ENCODE data around the gene WDR33. TPM values are rescaled to one million over a fixed set of nuclear protein-coding genes. Genes with fewer than 3 reads are reported as not detected.
"Not testable (repeated sequence)": the region's sequence is repeated elsewhere in the genome, so short reads cannot be mapped to it uniquely, and the experiment has no call there.

WDR33 gene
- 21.7 and 28.2 TPM in 2 replicates for total RNA-seq

DNA sequence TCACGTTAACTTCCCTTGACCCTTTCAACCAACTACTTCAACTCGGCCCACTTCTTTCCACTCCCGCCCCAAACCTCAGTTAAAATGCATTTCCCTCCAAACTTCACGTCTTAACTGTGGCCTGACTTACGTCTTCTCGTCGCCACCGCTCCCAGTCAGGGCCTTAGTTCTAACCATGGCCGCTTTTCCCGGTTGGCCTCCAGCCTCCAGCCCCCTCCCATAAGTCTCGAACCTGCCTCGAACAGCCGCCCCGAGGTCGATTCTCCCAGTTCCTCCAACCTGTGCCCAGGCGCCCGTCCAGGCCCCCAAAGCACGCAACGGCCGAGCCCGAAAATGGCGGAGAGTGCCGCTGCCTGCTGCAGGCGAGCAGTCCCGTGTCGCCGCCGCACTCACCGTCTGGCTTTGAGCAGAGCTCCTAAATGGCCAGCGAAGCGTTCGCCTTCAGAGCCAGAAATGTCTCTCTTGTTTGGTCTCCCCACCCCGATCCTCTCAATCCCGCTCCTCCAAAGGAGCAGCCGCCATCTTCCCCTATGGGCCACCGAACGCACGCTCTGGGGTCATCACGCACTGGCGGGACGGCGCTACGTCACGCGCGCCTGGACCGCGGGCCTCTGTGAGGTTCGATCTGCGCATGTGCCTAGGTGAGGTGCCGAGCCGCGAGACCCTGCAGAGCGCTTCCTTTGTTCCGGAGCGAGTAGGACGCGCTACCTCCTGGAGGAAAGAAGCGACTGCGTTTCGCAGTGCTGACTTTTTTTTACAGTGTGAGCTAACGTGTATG is at the start of gene WDR33:
TSS of gene WDR33 (minus strand) at position 553 of the 778 bp plus-strand sequence. CDS start 40,190 bp downstream, outside the sequence.
- no peak for DNase-seq (ENCODE audit: extremely low read depth, low read depth, low spot score)

- no peak for DNase-seq (ENCODE audit: extremely low read depth, low read depth, low spot score)
Observed at GRCh38 chr2:127860130-127860529, 49.2 kb upstream of the WDR33 start.

GRCh38 chr2:127859712-127860085 is 48.7 kb upstream of the WDR33 start:
- DNase-seq (ENCODE audit: extremely low read depth, low read depth, low spot score): no peak

- no peak for DNase-seq (ENCODE audit: extremely low read depth, low read depth, low spot score)
Observed at GRCh38 chr2:127857265-127857808, 46.4 kb upstream of the WDR33 start.

DNA sequence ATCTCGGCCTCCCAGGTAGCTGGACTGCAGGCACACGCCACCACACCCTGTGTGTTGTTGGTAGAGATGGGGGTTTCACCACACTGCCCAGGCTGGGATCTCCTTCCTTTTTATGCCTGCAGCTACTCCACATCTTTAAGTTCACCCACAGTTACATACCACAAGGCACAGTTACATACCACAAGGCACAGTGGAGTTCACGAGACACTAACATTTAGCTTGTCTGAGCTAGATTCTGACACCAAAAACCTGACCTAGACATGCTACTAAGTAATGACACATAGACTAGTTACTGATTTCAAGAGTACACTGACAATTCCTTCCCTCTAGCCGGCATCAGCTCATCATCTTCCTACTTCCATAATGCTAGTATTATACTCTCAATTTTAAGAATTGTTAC is 42.7 kb upstream of the WDR33 start:
- DNase-seq (ENCODE audit: extremely low read depth, low read depth, low spot score): no peak

DNA sequence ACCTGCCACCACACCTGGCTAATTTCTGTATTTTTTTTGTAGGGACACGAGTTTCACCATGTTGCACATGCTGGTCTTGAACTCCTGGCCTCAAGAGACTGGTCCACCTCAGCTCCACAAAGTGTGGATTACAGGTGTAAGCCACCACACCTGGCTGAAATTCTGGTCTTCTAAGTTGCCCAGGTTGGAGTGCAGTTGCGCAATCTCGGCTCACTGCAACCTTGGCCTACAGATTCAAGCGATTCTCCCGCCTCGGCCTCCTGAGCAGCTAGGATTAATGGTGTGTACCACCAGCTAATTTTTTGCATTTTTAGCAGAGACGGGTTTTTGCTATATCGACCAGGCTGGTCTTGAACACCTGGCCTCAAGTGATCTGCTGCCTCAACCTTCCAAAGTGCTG is 41.4 kb upstream of the WDR33 start:
- no peak for DNase-seq (ENCODE audit: extremely low read depth, low read depth, low spot score)

DNA sequence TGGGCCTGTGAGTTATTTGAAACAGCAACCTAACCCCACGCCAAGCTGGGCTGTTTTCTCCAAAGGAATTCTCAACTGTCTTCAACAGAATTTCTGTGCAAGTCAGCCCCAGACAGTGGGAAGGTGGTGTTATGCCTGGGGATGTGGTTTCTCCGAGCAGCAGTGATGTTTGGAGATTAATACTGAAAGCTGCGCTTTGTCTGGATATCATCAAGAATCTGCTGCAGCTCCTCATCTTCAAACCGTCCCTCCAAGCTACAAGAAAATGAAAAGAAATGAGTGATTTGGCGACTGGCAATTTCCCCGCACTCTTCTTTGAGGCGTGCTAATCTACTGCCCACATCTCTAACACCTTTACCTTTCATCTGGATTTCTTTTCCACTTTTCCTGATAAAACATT is 37.0 kb upstream of the WDR33 start:
- no peak for DNase-seq (ENCODE audit: extremely low read depth, low read depth, low spot score)

GRCh38 chr2:127844973-127845372 is 34.0 kb upstream of the WDR33 start:
- no peak for DNase-seq (ENCODE audit: extremely low read depth, low read depth, low spot score)

DNA sequence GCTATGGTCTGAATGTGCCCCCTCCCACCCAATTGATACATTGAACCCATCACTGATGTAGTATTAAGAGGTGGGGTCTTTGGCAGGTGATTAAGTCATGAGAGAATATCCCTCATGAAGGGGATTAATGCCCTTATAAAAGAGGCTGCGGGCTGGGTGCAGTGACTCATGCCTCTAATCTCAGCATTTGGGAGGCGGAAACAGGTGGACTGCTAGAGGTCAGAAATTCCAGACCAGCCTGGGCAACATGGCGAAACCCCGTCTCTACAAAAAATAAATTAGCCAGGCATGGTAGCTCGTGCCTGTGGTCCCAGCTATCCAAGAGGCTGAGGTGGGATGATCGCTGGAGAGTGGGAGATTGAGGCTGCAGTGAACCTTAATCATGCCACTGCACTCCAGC is 32.7 kb upstream of the WDR33 start:
- no peak for DNase-seq (ENCODE audit: extremely low read depth, low read depth, low spot score)

GRCh38 chr2:127841466-127842178 is 30.7 kb upstream of the WDR33 start:
- no peak for DNase-seq (ENCODE audit: extremely low read depth, low read depth, low spot score)

- no peak for DNase-seq (ENCODE audit: extremely low read depth, low read depth, low spot score)
Observed at GRCh38 chr2:127840893-127841292, 29.9 kb upstream of the WDR33 start.

DNA sequence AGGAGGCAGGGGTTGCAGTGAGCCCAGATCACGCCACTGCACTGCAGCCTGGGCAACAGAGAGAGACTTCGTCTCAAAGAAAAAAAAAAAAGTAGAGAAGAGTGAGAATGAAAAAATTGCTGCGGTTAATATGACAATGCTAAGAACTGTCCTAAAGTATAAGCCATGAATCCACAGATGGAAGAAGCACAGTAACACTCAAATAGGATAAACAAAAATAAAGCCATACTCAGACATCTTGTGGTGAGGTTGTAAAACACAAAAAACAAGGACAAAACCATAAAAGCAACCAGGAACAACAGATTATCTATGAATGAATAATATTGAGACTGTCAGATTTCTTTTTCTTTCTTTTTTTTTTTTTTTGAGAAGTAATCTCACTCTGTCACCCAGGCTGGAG is 24.0 kb upstream of the WDR33 start:
- no peak for DNase-seq (ENCODE audit: extremely low read depth, low read depth, low spot score)

- DNase-seq (ENCODE audit: extremely low read depth, low read depth, low spot score): no peak
Observed at GRCh38 chr2:127829845-127830246, 18.9 kb upstream of the WDR33 start.

GRCh38 chr2:127826708-127827107 is 15.7 kb upstream of the WDR33 start:
- not testable (repeated sequence) for DNase-seq (ENCODE audit: extremely low read depth, low read depth, low spot score)

GRCh38 chr2:127826047-127826446 is 15.1 kb upstream of the WDR33 start:
- DNase-seq (ENCODE audit: extremely low read depth, low read depth, low spot score): no peak

GRCh38 chr2:127820080-127820668 is 9.2 kb upstream of the WDR33 start:
- no peak for DNase-seq (ENCODE audit: extremely low read depth, low read depth, low spot score)

DNA sequence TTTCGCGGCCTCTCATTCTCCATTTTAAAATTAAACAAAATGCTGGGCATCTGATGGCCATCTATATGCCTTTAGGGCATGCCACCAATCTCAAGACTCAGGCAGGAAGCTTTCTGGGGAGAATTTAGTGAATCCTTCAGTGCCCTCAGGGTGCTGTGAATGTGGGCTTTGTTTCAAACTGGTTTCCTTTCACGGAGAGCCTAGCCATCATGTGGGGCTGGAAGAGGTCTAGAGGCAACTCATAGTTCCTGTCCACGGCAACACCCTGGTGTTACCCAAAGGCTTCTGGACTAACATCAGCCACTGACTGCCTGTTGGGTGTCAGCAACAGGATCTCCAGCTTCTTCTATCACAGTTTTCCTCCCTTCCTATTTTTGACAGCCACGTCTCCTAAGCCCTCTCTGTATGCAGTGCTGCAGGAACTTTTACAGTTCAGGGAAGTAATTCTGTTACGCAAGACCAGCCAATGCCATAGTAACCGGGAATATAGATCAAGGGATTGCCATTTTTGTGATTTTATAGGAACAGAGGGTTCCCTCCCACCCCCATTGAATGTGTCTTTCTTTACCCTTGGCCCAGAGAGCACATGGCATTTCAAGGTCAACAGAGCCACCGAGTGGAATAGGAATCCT is 7.9 kb upstream of the WDR33 start:
- no peak for DNase-seq (ENCODE audit: extremely low read depth, low read depth, low spot score)

DNA sequence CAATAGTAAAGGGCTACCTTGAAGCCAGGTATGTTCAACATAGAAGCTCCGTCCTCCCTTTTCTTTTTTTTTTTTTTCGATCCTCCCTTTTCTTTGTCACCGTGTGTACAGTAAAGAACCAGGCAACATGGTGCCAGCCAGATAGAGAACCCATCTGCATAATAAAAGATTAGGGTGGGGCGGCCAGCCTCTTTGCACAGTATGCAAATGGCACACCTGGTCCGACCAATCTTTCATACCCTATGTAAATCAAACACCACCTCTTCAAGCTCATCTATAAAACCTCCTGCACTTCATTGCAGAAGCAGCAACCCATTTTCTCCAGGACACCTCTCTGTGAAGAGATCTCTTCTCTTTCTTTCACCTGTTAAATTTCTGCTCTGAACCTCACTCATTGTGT is 7.3 kb upstream of the WDR33 start:
- DNase-seq (ENCODE audit: extremely low read depth, low read depth, low spot score): no peak

DNA sequence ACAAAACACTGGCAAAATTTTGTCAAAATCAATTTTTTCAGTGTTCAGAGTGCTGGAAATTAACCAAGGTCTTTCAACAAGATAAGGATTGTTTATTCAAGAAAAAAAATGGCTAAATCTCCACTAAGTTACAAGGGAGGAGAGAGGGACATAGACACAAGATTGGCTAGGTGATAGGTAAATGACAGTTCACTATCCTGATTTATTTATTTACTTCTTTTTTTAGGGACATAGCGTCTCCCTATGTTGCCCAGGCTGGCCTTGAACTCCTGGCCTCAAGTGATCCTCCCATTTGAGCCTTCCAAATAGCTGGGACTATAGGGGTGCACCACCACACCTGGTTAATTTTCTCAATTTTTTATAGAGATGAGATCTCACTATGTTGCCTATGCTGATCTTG is 3.7 kb upstream of the WDR33 start:
- DNase-seq (ENCODE audit: extremely low read depth, low read depth, low spot score): no peak

- DNase-seq (ENCODE audit: extremely low read depth, low read depth, low spot score): not testable (repeated sequence)
Observed at GRCh38 chr2:127812441-127812840, 1.5 kb upstream of the WDR33 start.
